RWPE2 (cell line): ENCODE results near the gene RPS6KA5.

Experiments used
- ATAC-seq: fragments of 200-7000 bp; cut with Tn5 transposase; 3 replicates; pipeline ENCODE4 v1.9.1; 2021; ENCODE audit warnings: low read depth
- DNase-seq: peaks from one replicate; pipeline ENCODE4 v3.0.0-alpha.2; 2020; ENCODE audit warnings: low spot score
- H3K27ac ChIP-seq: fragments of 450-650 bp; 2 replicates; pipeline ENCODE4 v1.5.1; 2017; ENCODE audit warnings: mild to moderate bottlenecking; ENCODE audit not compliant: poor library complexity, severe bottlenecking
- H3K27me3 ChIP-seq: fragments of 250-450 bp; sonication (Bioruptor Pico); 2 replicates; pipeline ENCODE4 v1.5.1; 2021; ENCODE audit warnings: mild to moderate bottlenecking, moderate library complexity; ENCODE audit not compliant: insufficient read depth, poor library complexity, severe bottlenecking
- H3K36me3 ChIP-seq: fragments of 250-450 bp; sonication (Bioruptor Pico); 2 replicates; pipeline ENCODE4 v1.5.1; 2020; ENCODE audit warnings: low read depth, mild to moderate bottlenecking, moderate library complexity
- H3K4me1 ChIP-seq: fragments of 250-450 bp; sonication (Bioruptor Pico); 2 replicates; pipeline ENCODE4 v1.5.1; 2021; ENCODE audit warnings: mild to moderate bottlenecking, moderate library complexity; ENCODE audit not compliant: insufficient read depth, poor library complexity, severe bottlenecking
- H3K4me3 ChIP-seq: fragments of 250-450 bp; sonication (Bioruptor Pico); 2 replicates; pipeline ENCODE4 v1.5.1; 2021; ENCODE audit warnings: mild to moderate bottlenecking, moderate library complexity; ENCODE audit not compliant: severe bottlenecking
- H3K9me3 ChIP-seq: fragments of 250-450 bp; sonication (Bioruptor Pico); 2 replicates; pipeline ENCODE4 v1.5.1; 2021; ENCODE audit warnings: mild to moderate bottlenecking, moderate library complexity; ENCODE audit not compliant: severe bottlenecking
- CTCF ChIP-seq: fragments of 450-650 bp; IDR thresholded peaks from one replicate; pipeline ENCODE4 v1.5.1; 2017; ENCODE audit warnings: mild to moderate bottlenecking, moderate library complexity; ENCODE audit not compliant: poor library complexity, severe bottlenecking

The RPS6KA5 gene

DNA sequence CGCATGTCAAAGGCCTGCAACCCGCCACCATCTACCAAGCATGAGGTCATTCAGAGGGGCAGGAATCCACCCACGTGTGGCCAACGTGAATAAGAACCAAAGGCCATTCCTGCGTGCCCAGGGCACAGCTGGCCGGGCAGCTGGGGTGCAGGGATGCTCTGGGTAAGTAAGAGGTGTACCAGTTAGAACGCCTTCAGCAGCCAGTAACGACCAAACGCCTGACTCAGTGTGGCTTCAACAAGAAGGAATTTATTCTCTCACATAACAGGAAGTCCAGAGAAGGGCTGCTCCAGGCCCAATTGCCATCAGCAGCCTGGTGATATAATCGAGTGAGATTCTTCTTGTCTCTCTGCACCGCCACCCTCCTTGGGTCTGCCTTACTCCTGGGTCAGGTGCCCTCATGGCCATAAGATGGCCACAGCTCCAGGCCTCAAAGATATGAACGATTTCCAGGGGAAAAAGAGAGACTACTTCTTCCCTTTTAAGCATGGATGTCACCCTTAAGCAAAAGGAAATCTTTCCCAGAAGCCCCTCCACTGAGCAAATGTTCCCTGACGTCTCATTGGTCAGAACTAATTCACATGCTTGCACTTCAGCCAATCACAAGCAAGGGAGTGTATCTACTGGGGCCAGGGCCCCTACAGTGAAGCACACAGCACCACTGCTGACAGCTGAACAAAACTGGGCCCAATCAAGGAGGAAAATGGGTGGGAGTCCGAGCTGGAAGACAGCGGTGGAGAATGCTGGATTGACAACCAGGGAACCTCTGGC, 251.5 kb downstream of the RPS6KA5 start:
- no peak for TF ChIP-seq CTCF
- Histone ChIP-seq H3K36me3 (no peaks in the 10 kb centered on the region), H3K27me3 (no peaks in the 10 kb centered on the region), H3K4me1 (no peaks in the 10 kb centered on the region), H3K27ac (no peak overlapping the region), H3K4me3 (no peak overlapping the region), H3K9me3 (no peaks in the 10 kb centered on the region)
- ATAC-seq (no peak), DNase-seq (no peak)

DNA sequence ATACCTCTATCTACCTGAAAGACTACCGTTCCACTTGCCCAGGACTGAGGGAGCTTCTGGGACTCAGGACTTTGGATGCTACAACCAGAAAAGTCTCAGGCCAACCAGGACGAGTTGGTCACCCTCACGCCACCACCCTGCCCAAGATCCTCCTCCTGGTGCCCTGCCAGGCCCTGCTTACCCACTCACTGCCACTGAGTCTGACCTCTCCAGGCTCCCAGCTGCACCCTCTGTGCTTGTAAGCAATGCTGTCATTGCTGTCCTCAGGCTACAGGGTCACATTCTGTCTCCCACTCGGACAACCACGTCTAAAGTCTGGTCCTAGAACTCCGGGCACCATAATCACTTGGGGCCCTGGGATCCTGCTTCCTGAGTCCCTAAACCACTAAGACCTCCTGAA, 253.4 kb downstream of the RPS6KA5 start:
- no peak for TF ChIP-seq CTCF
- H3K4me3 ChIP-seq, result no peak overlapping the region
- H3K27ac ChIP-seq, result no peak overlapping the region
- H3K27me3 ChIP-seq, result no peaks in the 10 kb centered on the region
- ATAC-seq (no peak), DNase-seq (no peak)
- no peaks in the 10 kb centered on the region for H3K9me3 ChIP-seq
- no peaks in the 10 kb centered on the region for H3K4me1 ChIP-seq
- no peaks in the 10 kb centered on the region for H3K36me3 ChIP-seq

GRCh38 chr14:90805662-90806540, 254.5 kb downstream of the RPS6KA5 start:
- Histone ChIP-seq H3K36me3 (no peaks in the 10 kb centered on the region), H3K4me3 (no peak overlapping the region), H3K27ac (no peak overlapping the region), H3K4me1 (no peaks in the 10 kb centered on the region), H3K27me3 (no peaks in the 10 kb centered on the region), H3K9me3 (no peaks in the 10 kb centered on the region)
- DNase-seq (no peak), ATAC-seq (no peak)
- TF ChIP-seq CTCF, result no peak

DNA sequence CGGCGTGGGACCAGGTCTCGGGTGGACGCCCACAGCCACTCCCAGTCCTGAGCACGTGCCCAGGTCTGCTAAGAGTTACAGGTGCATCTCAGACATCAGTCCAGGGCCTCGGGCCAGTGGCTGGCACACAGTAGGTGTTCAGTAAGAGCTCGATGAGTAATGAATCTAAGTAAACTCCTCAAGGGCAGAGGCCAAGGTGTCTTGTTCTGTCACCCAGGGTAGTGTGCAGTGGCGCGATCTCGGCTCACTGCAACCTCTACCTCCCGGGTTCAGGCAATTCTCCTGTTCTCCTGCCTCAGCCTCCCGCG, 255.4 kb downstream of the RPS6KA5 start:
- no peak overlapping the region for H3K27ac ChIP-seq
- no peaks in the 10 kb centered on the region for H3K9me3 ChIP-seq
- ATAC-seq (no peak), DNase-seq (no peak)
- H3K4me3 ChIP-seq, result no peak overlapping the region
- no peak for TF ChIP-seq CTCF
- H3K4me1 ChIP-seq, result no peaks in the 10 kb centered on the region
- H3K36me3 ChIP-seq, result no peaks in the 10 kb centered on the region
- H3K27me3 ChIP-seq, result no peaks in the 10 kb centered on the region
